K562 (cell line): ENCODE data around the gene SLIRP.

Source experiments
- CBX2 ChIP-seq: fragments of 200-600 bp; sonication (generic); IDR thresholded peaks from one replicate; pipeline ENCODE4 v1.6.1; 2012; ENCODE audit warnings: mild to moderate bottlenecking, low read length, inconsistent platforms; ENCODE audit not compliant: insufficient read depth, poor library complexity, severe bottlenecking
- CCNT2 ChIP-seq: IDR thresholded peaks from 2 replicates; pipeline ENCODE4 v1.6.1; 2011; ENCODE audit warnings: borderline replicate concordance, low read depth, mild to moderate bottlenecking, moderate library complexity, mixed read lengths, low read length; ENCODE audit not compliant: insufficient read length; ENCODE audit errors: extremely low read depth
- RBM34 ChIP-seq: fragments of 200-400 bp; formaldehyde crosslinking; IDR thresholded peaks from 2 replicates; pipeline ENCODE4 v1.6.1; 2018; ENCODE audit warnings: low read length, borderline replicate concordance; ENCODE audit not compliant: insufficient read depth
- ZBTB7A ChIP-seq: IDR thresholded peaks from 2 replicates; pipeline ENCODE4 v1.6.1; 2011; ENCODE audit warnings: low read depth, mild to moderate bottlenecking, low read length, moderate library complexity, borderline replicate concordance; ENCODE audit not compliant: control insufficient read depth
- ZFX ChIP-seq: sonication (generic); formaldehyde crosslinking; IDR thresholded peaks from 2 replicates; pipeline ENCODE4 v1.8.0; 2022; ENCODE audit warnings: mild to moderate bottlenecking, missing genetic modification reagents, moderate library complexity
- ZNF780A ChIP-seq: fragments of 250-450 bp; sonication (Bioruptor Pico); IDR thresholded peaks from 2 replicates; pipeline ENCODE4 v1.5.0; 2021; ENCODE audit warnings: mild to moderate bottlenecking

- TF ChIP-seq CBX2, result no peak
- TF ChIP-seq RBM34, result no peak
- no peak for TF ChIP-seq ZFX (CRISPR knock-in tag)
- no peak for TF ChIP-seq ZBTB7A
- TF ChIP-seq ZNF780A (CRISPR knock-in tag), result no peak
- no peak for TF ChIP-seq CCNT2
Measured at GRCh38 chr14:77691259-77691658, 16.6 kb upstream of the SLIRP start.
